CD14-positive monocyte (primary cell): Measurements from ENCODE around the gene RAI2. TPM values are rescaled to one million over a fixed set of nuclear protein-coding genes. Genes with fewer than 3 reads are reported as not detected.

Experiments used
- DNase-seq, 3 donors: peaks; one replicate each; pipeline ENCODE4 v3.0.0-alpha.2; 2011 to 2022
- H2AFZ ChIP-seq: 2 replicates; pipeline ENCODE4 v1.6.0; 2012; ENCODE audit warnings: mild to moderate bottlenecking, low read depth, low read length, inconsistent platforms; ENCODE audit not compliant: insufficient read depth, poor library complexity, severe bottlenecking
- H3K27ac ChIP-seq, 2 donors: 1 replicate in 1 of 2; 2 replicates in 1 of 2; pipeline ENCODE4 v1.5.1; 2012 to 2013; ENCODE audit warnings: low read length in 2 of 2, control low read depth in 1 of 2, inconsistent platforms in 1 of 2, low read depth in 1 of 2, mild to moderate bottlenecking in 1 of 2
- H3K27me3 ChIP-seq, 2 donors: one replicate each; pipeline versions ENCODE4 v1.6.0 to v1.6.1; 2011 to 2013; ENCODE audit warnings: low read length in 2 of 2; ENCODE audit not compliant: control insufficient read depth in 2 of 2, insufficient read depth in 2 of 2
- H3K36me3 ChIP-seq, 2 donors: replicated peaks in 1 of 2; 1 replicate in 1 of 2; 2 replicates in 1 of 2; pipeline versions ENCODE4 v1.5.1 to v1.6.1; 2012 to 2013; ENCODE audit warnings: low read length in 2 of 2, control low read depth in 1 of 2, inconsistent platforms in 1 of 2, mild to moderate bottlenecking in 1 of 2; ENCODE audit not compliant: insufficient read depth in 2 of 2, control insufficient read depth in 1 of 2
- H3K4me1 ChIP-seq, 2 donors: 1 replicate in 1 of 2; 2 replicates in 1 of 2; pipeline versions ENCODE4 v1.5.1 to v1.6.1; 2012 to 2013; ENCODE audit warnings: low read length in 2 of 2, control low read depth in 1 of 2, inconsistent platforms in 1 of 2, mild to moderate bottlenecking in 1 of 2, moderate library complexity in 1 of 2; ENCODE audit not compliant: insufficient read depth in 2 of 2, control insufficient read depth in 1 of 2
- H3K4me2 ChIP-seq: replicated peaks from 2 replicates; pipeline ENCODE3; 2012; ENCODE audit warnings: low read length, moderate library complexity, mild to moderate bottlenecking; ENCODE audit not compliant: poor library complexity, severe bottlenecking; ENCODE audit errors: extremely low read depth
- H3K4me3 ChIP-seq, 3 experiments: fragments of 200-600 bp in 1 of 3; sonication (generic) in 1 of 3; replicated peaks in 1 of 3; 1 replicate in 2 of 3; 2 replicates in 1 of 3; pipeline ENCODE4 v1.5.1; 2011 to 2013; ENCODE audit warnings: low read length in 3 of 3, mild to moderate bottlenecking in 3 of 3, control low read depth in 2 of 3, low read depth in 2 of 3, inconsistent platforms in 1 of 3, moderate library complexity in 1 of 3
- H3K79me2 ChIP-seq: 2 replicates; pipeline ENCODE4 v1.6.0; 2012; ENCODE audit warnings: mild to moderate bottlenecking, control low read depth, inconsistent platforms, low read length, moderate library complexity; ENCODE audit not compliant: insufficient read depth
- H3K9ac ChIP-seq: 2 replicates; pipeline ENCODE4 v1.6.0; 2017; ENCODE audit warnings: low read length, mild to moderate bottlenecking; ENCODE audit not compliant: insufficient read depth, poor library complexity, severe bottlenecking
- H3K9me3 ChIP-seq, 2 donors: replicated peaks in 1 of 2; 1 replicate in 1 of 2; 2 replicates in 1 of 2; pipeline versions ENCODE4 v1.5.1 to v1.6.1; 2012 to 2013; ENCODE audit warnings: low read length in 2 of 2, control low read depth in 1 of 2; ENCODE audit not compliant: control insufficient read depth in 1 of 2, insufficient read depth in 1 of 2
- H4K20me1 ChIP-seq: 2 replicates; pipeline ENCODE4 v1.6.0; 2012; ENCODE audit warnings: mild to moderate bottlenecking, low read length, control low read depth, moderate library complexity; ENCODE audit not compliant: insufficient read depth
- H3K27ac Mint-ChIP-seq, 7 donors: one replicate each; pipeline ENCODE4 v1.8.0; 2020; ENCODE audit warnings: mild to moderate bottlenecking in 7 of 7, mixed read lengths in 7 of 7, moderate library complexity in 6 of 7, inconsistent platforms in 2 of 7
- H3K27me3 Mint-ChIP-seq, 3 donors: one replicate each; pipeline ENCODE4 v1.8.0; 2021 to 2022; ENCODE audit warnings: low read depth in 3 of 3, mild to moderate bottlenecking in 3 of 3, mixed read lengths in 3 of 3, moderate library complexity in 3 of 3, inconsistent platforms in 1 of 3
- H3K36me3 Mint-ChIP-seq, 2 donors: one replicate each; pipeline ENCODE4 v1.8.0; 2020; ENCODE audit warnings: mixed read lengths in 2 of 2, inconsistent platforms in 1 of 2, mild to moderate bottlenecking in 1 of 2
- H3K4me1 Mint-ChIP-seq: one replicate; pipeline ENCODE4 v1.8.0; 2020; ENCODE audit warnings: mild to moderate bottlenecking, mixed read lengths
- H3K4me3 Mint-ChIP-seq, 2 donors: one replicate each; pipeline ENCODE4 v1.8.0; 2020; ENCODE audit warnings: mild to moderate bottlenecking in 2 of 2, mixed read lengths in 2 of 2, moderate library complexity in 1 of 2
- H3K9me3 Mint-ChIP-seq, 7 donors: one replicate each; pipeline ENCODE4 v1.8.0; 2020 to 2022; ENCODE audit warnings: mixed read lengths in 7 of 7, mild to moderate bottlenecking in 6 of 7, moderate library complexity in 6 of 7, inconsistent platforms in 2 of 7
- WGBS: methylation state at CpG from one replicate; pipeline ENCODE4 v1.1.5; 2013; ENCODE audit warnings: missing lambda C conversion rate; ENCODE audit not compliant: insufficient coverage; 5-methylcytosine and 5-hydroxymethylcytosine counted together
- intact Hi-C, 2 donors: fragments of 100-400 bp; cut with micrococcal nuclease; formaldehyde crosslinking; loops; one replicate each; pipeline versions ENCODE4 v1.15.0 to v1.15.1; 2023
- polyA plus RNA-seq, 3 donors: library from polyadenylated mRNA; depleted of rRNA in 1 of 3; unstranded in 2 of 3; stranded (reverse) in 1 of 3; fragments of 300-500 nt in 2 of 3; fragments of >200 nt in 1 of 3; fragmentation: Illumina TruSeq in 2 of 3; gene quantifications; 1 replicate in 2 of 3; 2 replicates in 1 of 3; pipeline ENCODE4 v1.2.3, GENCODE V29; 2012 to 2021
- TF ChIP-seq, protein P1 (sequence below): fragments of 200-600 bp; IDR thresholded peaks from one replicate; pipeline ENCODE4 v1.8.0; 2022; ENCODE audit warnings: antibody characterized with exemption, mild to moderate bottlenecking

The RAI2 gene
- polyA plus RNA-seq, 3 donors, result not detected

GRCh38 chrX:17809273-17809672, 51.8 kb downstream of the RAI2 start:
- no peaks in the 10 kb centered on the region for H3K9me3 ChIP-seq
- H3K4me1 Mint-ChIP-seq, result no peaks in the 10 kb centered on the region
- H3K27ac ChIP-seq, result no peak overlapping the region
- no peak overlapping the region for H2AFZ ChIP-seq
- DNase-seq, result no peak
- no peak overlapping the region for H3K4me2 ChIP-seq
- H3K27me3 Mint-ChIP-seq, result peaks cover 3 to 11% (median 7%) of the 10 kb centered on the region in 3 donors
- no peak overlapping the region for H3K9ac ChIP-seq
- no peak overlapping the region for H3K4me3 ChIP-seq
- intact Hi-C loops, result no loop called here
- H3K79me2 ChIP-seq, result no peaks in the 10 kb centered on the region
- H3K4me3 Mint-ChIP-seq, result no peak overlapping the region
- H3K27me3 ChIP-seq, result no peaks in the 10 kb centered on the region
- no peaks in the 10 kb centered on the region for H3K36me3 Mint-ChIP-seq
- TF ChIP-seq, protein P1, sequence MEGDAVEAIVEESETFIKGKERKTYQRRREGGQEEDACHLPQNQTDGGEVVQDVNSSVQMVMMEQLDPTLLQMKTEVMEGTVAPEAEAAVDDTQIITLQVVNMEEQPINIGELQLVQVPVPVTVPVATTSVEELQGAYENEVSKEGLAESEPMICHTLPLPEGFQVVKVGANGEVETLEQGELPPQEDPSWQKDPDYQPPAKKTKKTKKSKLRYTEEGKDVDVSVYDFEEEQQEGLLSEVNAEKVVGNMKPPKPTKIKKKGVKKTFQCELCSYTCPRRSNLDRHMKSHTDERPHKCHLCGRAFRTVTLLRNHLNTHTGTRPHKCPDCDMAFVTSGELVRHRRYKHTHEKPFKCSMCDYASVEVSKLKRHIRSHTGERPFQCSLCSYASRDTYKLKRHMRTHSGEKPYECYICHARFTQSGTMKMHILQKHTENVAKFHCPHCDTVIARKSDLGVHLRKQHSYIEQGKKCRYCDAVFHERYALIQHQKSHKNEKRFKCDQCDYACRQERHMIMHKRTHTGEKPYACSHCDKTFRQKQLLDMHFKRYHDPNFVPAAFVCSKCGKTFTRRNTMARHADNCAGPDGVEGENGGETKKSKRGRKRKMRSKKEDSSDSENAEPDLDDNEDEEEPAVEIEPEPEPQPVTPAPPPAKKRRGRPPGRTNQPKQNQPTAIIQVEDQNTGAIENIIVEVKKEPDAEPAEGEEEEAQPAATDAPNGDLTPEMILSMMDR, result no peak
- peaks cover 0 to 3% (median 0%) of the 10 kb centered on the region in 7 donors for H3K9me3 Mint-ChIP-seq
- H4K20me1 ChIP-seq, result no peaks in the 10 kb centered on the region
- no CpG with 5 or more reads among the region's 4 CpGs for WGBS
- H3K36me3 ChIP-seq, result no peaks in the 10 kb centered on the region
- no peak overlapping the region for H3K27ac Mint-ChIP-seq
- no peaks in the 10 kb centered on the region for H3K4me1 ChIP-seq

DNA sequence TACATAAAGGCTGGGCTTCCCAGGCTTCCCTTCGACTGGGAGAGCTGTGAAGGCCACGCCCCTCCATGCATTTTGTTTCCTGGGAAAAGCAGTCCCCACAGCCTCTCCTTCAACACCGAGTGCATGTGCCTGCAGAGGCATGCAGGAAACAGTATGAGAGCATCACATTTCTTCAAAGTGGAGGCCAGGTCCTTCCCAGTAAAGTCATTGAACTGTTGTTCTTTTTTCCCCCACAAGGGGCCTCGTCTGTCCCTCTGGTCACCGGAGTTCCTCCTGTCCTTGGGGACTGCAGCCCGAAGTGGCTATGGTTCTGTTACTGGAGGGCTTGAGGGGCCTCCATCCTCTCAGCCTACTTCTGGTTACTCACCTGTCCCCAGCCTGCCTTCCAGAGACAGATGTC, 56.0 kb downstream of the RAI2 start:
- H3K4me2 ChIP-seq, result no peak overlapping the region
- no peak overlapping the region for H3K4me3 Mint-ChIP-seq
- TF ChIP-seq, protein P1, result no peak
- H3K36me3 Mint-ChIP-seq, result no peaks in the 10 kb centered on the region
- H3K9ac ChIP-seq, result no peak overlapping the region
- intact Hi-C loops, result no loop called here
- no peaks in the 10 kb centered on the region for H3K36me3 ChIP-seq
- H3K27me3 ChIP-seq, result no peaks in the 10 kb centered on the region
- H3K27ac Mint-ChIP-seq, result no peak overlapping the region
- no peak overlapping the region for H2AFZ ChIP-seq
- DNase-seq, result no peak
- no peaks in the 10 kb centered on the region for H3K4me1 Mint-ChIP-seq
- no peak overlapping the region for H3K4me3 ChIP-seq
- H3K79me2 ChIP-seq, result no peaks in the 10 kb centered on the region
- no peaks in the 10 kb centered on the region for H3K9me3 ChIP-seq
- no peaks in the 10 kb centered on the region for H4K20me1 ChIP-seq
- peaks cover 0 to 3% (median 0%) of the 10 kb centered on the region in 7 donors for H3K9me3 Mint-ChIP-seq
- H3K27me3 Mint-ChIP-seq, result peaks cover 0 to 13% (median 3%) of the 10 kb centered on the region in 3 donors
- H3K4me1 ChIP-seq, result no peaks in the 10 kb centered on the region
- WGBS, result 100% methylated on average over 2 of the region's 6 CpGs
- no peak overlapping the region for H3K27ac ChIP-seq
